ENCODE measurements around the gene C17orf50.

GRCh38 chr17:35774499-35774898, 13.8 kb downstream of the C17orf50 start:
- TF ChIP-seq CTCF (IDR thresholded peaks at IDR 0.05; ENCODE audit: insufficient read depth, low read length, poor library complexity, severe bottlenecking) = no peak
- TF ChIP-seq EZH2phosphoT487 (conservative IDR thresholded peaks at IDR 0.05; ENCODE audit: low read length) = no peak
